ENCODE data around the gene WDR33.

GRCh38 chr2:127799926-127800325 is 11.0 kb downstream of the WDR33 start:
- TF ChIP-seq, protein P1, sequence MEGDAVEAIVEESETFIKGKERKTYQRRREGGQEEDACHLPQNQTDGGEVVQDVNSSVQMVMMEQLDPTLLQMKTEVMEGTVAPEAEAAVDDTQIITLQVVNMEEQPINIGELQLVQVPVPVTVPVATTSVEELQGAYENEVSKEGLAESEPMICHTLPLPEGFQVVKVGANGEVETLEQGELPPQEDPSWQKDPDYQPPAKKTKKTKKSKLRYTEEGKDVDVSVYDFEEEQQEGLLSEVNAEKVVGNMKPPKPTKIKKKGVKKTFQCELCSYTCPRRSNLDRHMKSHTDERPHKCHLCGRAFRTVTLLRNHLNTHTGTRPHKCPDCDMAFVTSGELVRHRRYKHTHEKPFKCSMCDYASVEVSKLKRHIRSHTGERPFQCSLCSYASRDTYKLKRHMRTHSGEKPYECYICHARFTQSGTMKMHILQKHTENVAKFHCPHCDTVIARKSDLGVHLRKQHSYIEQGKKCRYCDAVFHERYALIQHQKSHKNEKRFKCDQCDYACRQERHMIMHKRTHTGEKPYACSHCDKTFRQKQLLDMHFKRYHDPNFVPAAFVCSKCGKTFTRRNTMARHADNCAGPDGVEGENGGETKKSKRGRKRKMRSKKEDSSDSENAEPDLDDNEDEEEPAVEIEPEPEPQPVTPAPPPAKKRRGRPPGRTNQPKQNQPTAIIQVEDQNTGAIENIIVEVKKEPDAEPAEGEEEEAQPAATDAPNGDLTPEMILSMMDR (IDR thresholded peaks at IDR 0.05) = no peak
- no peak for TF ChIP-seq POLR2A (IDR thresholded peaks at IDR 0.05)
